ENCODE measurements around the gene RBM17. TPM values are rescaled to one million over a fixed set of nuclear protein-coding genes. Genes with fewer than 3 reads are reported as not detected.
"Not testable (repeated sequence)": the region's sequence is repeated elsewhere in the genome, so short reads cannot be mapped to it uniquely, and the experiment has no call there.

Gene RBM17
- total RNA-seq, 1 experiment from 2014 or later: 160 TPM

- TF ChIP-seq RELA (CRISPR knock-in tag; IDR thresholded peaks at IDR 0.05; ENCODE audit: borderline replicate concordance) (no peak), USF1 (CRISPR knock-in tag; IDR thresholded peaks at IDR 0.05) (no peak), NFE2L1 (CRISPR knock-in tag; IDR thresholded peaks at IDR 0.05) (no peak), GRHL2 (CRISPR knock-in tag; IDR thresholded peaks at IDR 0.05; ENCODE audit: insufficient replicate concordance, severe bottlenecking) (no peak), ZNF423 (CRISPR knock-in tag; IDR thresholded peaks at IDR 0.05) (no peak)
These were observed 35.8 kb downstream of the RBM17 start (continued) for GRCh38 chr10:6124666-6125065.

DNA sequence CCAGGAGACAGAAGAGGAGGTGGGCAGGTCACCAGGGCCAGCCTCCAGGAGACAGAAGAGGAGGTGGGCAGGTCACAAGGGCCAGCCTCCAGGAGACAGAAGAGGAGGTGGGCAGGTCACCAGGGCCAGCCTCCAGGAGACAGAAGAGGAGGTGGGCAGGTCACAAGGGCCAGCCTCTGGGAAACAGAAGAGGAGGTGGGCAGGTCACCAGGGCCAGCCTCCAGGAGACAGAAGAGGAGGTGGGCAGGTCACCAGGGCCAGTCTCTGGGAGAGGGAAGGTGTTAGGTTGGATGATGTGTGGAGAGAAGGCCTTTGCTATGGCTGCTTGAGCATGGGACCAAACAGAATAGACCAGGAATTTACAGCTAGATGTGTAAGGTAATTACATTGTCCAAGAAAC, 38.6 kb downstream of the RBM17 start:
- DNase-seq (ENCODE audit: low spot score); H3K27ac Mint-ChIP-seq; H3K4me3 Mint-ChIP-seq; ATAC-seq; H3K27me3 Mint-ChIP-seq (ENCODE audit: low read depth); H3K36me3 Mint-ChIP-seq; H3K9me3 Mint-ChIP-seq; POLR2A ChIA-PET; CTCF ChIA-PET: not testable (repeated sequence)
- peaks cover 13% of the 10 kb centered on the region for H3K4me1 Mint-ChIP-seq

GRCh38 chr10:6128087-6128486, 39.3 kb downstream of the RBM17 start:
- CTCF ChIA-PET: interaction anchor here (0.9 to 3.0 kb wide), 3 partner anchors 23 to 273 kb away, joined by 3 to 19 read pairs (median 5); partner anchors contain the start of gene PFKFB3
- Mint-ChIP-seq H3K4me1 (peaks cover 13% of the 10 kb centered on the region), H3K36me3 (no peaks in the 10 kb centered on the region), H3K9me3 (no peaks in the 10 kb centered on the region), H3K27ac (no peak overlapping the region), H3K4me3 (no peak overlapping the region), H3K27me3 (ENCODE audit: low read depth) (no peaks in the 10 kb centered on the region; the same call in 1 of the 2 replicates)
- ATAC-seq: no peak
- no peak for TF ChIP-seq RELA (CRISPR knock-in tag; IDR thresholded peaks at IDR 0.05; ENCODE audit: borderline replicate concordance)
- TF ChIP-seq ELF4 (CRISPR knock-in tag; IDR thresholded peaks at IDR 0.05; ENCODE audit: low read depth): no peak
- TF ChIP-seq, protein P1, sequence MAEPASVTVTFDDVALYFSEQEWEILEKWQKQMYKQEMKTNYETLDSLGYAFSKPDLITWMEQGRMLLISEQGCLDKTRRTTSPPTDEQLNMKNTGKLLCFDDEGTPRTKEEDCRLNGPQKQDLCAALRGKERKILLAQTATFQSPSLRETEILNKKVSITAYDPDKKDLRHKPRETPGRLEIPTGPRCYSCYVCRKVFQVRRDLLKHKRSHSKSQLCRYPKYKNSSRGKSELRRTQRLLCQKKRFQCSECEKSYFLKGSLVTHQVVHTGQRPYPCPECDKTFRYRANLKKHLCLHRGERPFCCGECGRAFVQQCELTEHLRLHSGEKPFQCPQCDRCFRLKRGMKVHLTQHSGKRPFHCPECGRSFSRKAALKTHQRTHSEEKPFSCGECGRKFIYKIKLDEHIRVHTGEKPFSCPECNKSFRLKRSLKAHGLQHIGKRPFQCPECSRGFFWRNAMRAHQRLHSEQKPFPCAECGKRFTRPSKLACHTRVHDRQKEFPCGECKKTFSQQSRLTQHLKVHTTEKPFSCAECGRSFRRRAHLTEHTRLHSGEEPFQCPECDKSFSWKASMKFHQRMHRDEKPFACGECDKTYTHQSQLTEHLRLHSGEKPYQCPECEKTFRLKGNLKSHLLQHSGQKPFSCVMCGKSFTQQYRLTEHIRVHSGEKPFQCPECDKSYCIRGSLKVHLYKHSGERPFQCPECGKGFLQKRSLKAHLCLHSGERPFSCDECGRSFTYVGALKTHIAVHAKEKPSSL (CRISPR knock-in tag; conservative IDR thresholded peaks at IDR 0.05): no peak
- no peak for TF ChIP-seq NFYB (CRISPR knock-in tag; conservative IDR thresholded peaks at IDR 0.05; ENCODE audit: low read depth)
- TF ChIP-seq JUN (CRISPR knock-in tag; IDR thresholded peaks at IDR 0.05): no peak
- TF ChIP-seq, protein P2, sequence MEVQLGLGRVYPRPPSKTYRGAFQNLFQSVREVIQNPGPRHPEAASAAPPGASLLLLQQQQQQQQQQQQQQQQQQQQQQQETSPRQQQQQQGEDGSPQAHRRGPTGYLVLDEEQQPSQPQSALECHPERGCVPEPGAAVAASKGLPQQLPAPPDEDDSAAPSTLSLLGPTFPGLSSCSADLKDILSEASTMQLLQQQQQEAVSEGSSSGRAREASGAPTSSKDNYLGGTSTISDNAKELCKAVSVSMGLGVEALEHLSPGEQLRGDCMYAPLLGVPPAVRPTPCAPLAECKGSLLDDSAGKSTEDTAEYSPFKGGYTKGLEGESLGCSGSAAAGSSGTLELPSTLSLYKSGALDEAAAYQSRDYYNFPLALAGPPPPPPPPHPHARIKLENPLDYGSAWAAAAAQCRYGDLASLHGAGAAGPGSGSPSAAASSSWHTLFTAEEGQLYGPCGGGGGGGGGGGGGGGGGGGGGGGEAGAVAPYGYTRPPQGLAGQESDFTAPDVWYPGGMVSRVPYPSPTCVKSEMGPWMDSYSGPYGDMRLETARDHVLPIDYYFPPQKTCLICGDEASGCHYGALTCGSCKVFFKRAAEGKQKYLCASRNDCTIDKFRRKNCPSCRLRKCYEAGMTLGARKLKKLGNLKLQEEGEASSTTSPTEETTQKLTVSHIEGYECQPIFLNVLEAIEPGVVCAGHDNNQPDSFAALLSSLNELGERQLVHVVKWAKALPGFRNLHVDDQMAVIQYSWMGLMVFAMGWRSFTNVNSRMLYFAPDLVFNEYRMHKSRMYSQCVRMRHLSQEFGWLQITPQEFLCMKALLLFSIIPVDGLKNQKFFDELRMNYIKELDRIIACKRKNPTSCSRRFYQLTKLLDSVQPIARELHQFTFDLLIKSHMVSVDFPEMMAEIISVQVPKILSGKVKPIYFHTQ (CRISPR knock-in tag; IDR thresholded peaks at IDR 0.05): no peak
- no peak for TF ChIP-seq TP53 (CRISPR knock-in tag; IDR thresholded peaks at IDR 0.05)
- TF ChIP-seq, protein P3, sequence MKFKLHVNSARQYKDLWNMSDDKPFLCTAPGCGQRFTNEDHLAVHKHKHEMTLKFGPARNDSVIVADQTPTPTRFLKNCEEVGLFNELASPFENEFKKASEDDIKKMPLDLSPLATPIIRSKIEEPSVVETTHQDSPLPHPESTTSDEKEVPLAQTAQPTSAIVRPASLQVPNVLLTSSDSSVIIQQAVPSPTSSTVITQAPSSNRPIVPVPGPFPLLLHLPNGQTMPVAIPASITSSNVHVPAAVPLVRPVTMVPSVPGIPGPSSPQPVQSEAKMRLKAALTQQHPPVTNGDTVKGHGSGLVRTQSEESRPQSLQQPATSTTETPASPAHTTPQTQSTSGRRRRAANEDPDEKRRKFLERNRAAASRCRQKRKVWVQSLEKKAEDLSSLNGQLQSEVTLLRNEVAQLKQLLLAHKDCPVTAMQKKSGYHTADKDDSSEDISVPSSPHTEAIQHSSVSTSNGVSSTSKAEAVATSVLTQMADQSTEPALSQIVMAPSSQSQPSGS (CRISPR knock-in tag; IDR thresholded peaks at IDR 0.05; ENCODE audit: borderline replicate concordance, low read depth): no peak
- TF ChIP-seq GTF2I (CRISPR knock-in tag; conservative IDR thresholded peaks at IDR 0.05): no peak
- no peak for TF ChIP-seq AFF4 (CRISPR knock-in tag; IDR thresholded peaks at IDR 0.05; ENCODE audit: borderline replicate concordance)
- TF ChIP-seq ZNF121 (CRISPR knock-in tag; IDR thresholded peaks at IDR 0.05): no peak
- TF ChIP-seq ZNF423 (CRISPR knock-in tag; IDR thresholded peaks at IDR 0.05): no peak
- no peak for DNase-seq (ENCODE audit: low spot score)
- POLR2A ChIA-PET: interaction anchor here (1.0 kb wide), 1 partner anchor 16 kb away, joined by 3 read pairs; no protein-coding TSS in a partner anchor
